Colonic mucosa (tissue), 4 donors: ENCODE data around the gene PTGER3. TPM values are rescaled to one million over a fixed set of nuclear protein-coding genes. Genes with fewer than 3 reads are reported as not detected.

Source experiments
- DNase-seq: peaks from one replicate; pipeline ENCODE4 v3.0.0-alpha.2; 2020
- H3K27ac ChIP-seq: fragments of 200-600 bp; one replicate; pipeline ENCODE4 v1.8.0; 2021
- H3K27me3 ChIP-seq: fragments of 200-600 bp; one replicate; pipeline ENCODE4 v1.8.0; 2021
- H3K36me3 ChIP-seq: fragments of 200-600 bp; one replicate; pipeline ENCODE4 v1.8.0; 2021
- H3K4me1 ChIP-seq: fragments of 200-600 bp; one replicate; pipeline ENCODE4 v1.8.0; 2021; ENCODE audit warnings: mild to moderate bottlenecking
- H3K4me3 ChIP-seq: fragments of 200-600 bp; one replicate; pipeline ENCODE4 v1.8.0; 2021
- H3K9ac ChIP-seq, 2 donors: one replicate each; pipeline ENCODE4 v1.7.0; 2013; ENCODE audit warnings: control low read depth in 2 of 2, low read depth in 2 of 2, low read length in 2 of 2
- H3K9me3 ChIP-seq: fragments of 200-600 bp; one replicate; pipeline ENCODE4 v1.8.0; 2021
- intact Hi-C: fragments of 100-400 bp; cut with DNase I; formaldehyde crosslinking; loops from one replicate; pipeline ENCODE4 v1.14.1; 2022
- total RNA-seq, 2 donors: library from RNA; stranded (reverse); fragmentation: NEBNext Ultra II Directional in 1 of 2; extraction: Animal tissue kit (Norgen Biotek cat#: 25700) in 1 of 2; gene quantifications; one replicate each; pipeline ENCODE4 v1.2.1, GENCODE V29; 2021
- TF ChIP-seq, protein P1 (sequence below): fragments of 200-600 bp; IDR thresholded peaks from one replicate; pipeline ENCODE4 v1.8.0; 2022; ENCODE audit warnings: antibody characterized with exemption, mild to moderate bottlenecking
- donor health status: healthy.
- donor health status: DM: no; HTN: no; CAD: no.
- donor health status: DM: no; HTN: no; CAD: no.

Gene PTGER3
- total RNA-seq, 2 donors from 2014 or later = 1.2 to 3.7 TPM

DNA sequence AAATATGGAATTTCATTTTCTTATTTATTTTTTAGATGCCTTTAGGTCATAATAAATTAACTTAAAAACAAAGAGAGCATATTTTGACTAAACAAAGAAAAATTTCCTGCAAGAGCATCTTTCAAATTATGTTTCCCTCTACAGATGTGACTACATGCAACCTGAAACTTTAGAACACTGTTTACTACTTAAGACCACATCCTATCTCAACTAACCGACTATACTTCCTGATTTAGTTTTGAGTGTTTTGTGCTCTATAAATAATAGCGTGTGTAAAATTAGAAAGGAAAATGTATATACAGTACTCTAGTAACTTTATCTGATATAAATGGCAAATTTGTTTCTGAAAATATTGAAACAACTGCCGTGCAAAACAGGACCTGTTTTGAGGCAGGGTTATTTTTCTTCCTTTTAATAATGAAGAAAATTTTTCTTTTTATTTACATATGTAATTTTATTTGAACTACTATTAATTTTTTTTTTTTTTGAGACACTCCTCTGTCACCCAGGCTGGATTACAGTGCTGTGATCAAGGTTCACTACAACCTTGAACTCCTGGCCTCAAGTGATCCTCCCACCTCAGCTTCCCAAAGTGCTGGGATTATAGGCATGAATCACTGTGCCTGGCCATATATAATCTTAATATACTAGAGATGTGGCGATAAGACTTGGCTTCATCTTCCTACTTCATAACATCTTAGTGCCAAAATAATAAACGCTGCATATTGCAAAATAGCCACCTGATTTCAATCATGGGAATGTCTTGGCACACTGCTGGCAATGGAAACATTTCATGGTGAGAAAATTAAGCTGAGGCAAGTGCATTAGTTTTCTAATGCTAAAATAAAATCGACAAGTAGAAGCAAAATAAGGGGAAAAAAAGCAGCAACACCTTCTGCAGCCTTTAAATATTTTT, 21.0 kb upstream of the PTGER3 start:
- TF ChIP-seq, protein P1, sequence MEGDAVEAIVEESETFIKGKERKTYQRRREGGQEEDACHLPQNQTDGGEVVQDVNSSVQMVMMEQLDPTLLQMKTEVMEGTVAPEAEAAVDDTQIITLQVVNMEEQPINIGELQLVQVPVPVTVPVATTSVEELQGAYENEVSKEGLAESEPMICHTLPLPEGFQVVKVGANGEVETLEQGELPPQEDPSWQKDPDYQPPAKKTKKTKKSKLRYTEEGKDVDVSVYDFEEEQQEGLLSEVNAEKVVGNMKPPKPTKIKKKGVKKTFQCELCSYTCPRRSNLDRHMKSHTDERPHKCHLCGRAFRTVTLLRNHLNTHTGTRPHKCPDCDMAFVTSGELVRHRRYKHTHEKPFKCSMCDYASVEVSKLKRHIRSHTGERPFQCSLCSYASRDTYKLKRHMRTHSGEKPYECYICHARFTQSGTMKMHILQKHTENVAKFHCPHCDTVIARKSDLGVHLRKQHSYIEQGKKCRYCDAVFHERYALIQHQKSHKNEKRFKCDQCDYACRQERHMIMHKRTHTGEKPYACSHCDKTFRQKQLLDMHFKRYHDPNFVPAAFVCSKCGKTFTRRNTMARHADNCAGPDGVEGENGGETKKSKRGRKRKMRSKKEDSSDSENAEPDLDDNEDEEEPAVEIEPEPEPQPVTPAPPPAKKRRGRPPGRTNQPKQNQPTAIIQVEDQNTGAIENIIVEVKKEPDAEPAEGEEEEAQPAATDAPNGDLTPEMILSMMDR = no peak
- Histone ChIP-seq H3K27ac (no peak overlapping the region), H3K9ac (no peak overlapping the region), H3K4me3 (no peak overlapping the region), H3K9me3 (no peaks in the 10 kb centered on the region), H3K36me3 (peaks cover 34% of the 10 kb centered on the region), H3K27me3 (no peaks in the 10 kb centered on the region), H3K4me1 (peaks cover 4% of the 10 kb centered on the region)
- no peak for DNase-seq
- intact Hi-C loops = no loop called here

DNA sequence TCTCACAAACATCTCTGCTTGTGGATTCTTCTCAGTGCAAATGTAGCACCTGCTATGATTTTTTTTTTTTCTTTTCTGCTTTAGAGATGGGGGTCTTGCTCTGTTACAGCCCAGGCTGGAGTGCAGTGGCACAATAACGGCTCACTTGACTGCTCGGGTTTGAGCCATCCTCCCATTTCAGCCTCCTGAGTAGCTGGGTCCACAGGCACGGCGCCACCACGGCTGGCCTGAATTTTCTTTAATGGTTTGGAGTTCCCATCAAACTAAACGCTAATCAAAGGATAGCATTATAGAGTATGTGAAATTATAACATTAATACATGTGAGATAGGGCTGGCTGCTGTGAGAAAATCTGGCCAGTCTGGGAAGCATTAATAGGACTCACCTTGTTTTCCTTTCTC, 7.2 kb upstream of the PTGER3 start:
- TF ChIP-seq, protein P1 = no peak
- no peak overlapping the region for H3K27ac ChIP-seq
- H3K36me3 ChIP-seq = no peaks in the 10 kb centered on the region
- no peaks in the 10 kb centered on the region for H3K27me3 ChIP-seq
- H3K4me3 ChIP-seq = no peak overlapping the region
- no peaks in the 10 kb centered on the region for H3K4me1 ChIP-seq
- H3K9ac ChIP-seq = no peak overlapping the region
- intact Hi-C loops = no loop called here
- DNase-seq = no peak
- H3K9me3 ChIP-seq = no peaks in the 10 kb centered on the region

DNA sequence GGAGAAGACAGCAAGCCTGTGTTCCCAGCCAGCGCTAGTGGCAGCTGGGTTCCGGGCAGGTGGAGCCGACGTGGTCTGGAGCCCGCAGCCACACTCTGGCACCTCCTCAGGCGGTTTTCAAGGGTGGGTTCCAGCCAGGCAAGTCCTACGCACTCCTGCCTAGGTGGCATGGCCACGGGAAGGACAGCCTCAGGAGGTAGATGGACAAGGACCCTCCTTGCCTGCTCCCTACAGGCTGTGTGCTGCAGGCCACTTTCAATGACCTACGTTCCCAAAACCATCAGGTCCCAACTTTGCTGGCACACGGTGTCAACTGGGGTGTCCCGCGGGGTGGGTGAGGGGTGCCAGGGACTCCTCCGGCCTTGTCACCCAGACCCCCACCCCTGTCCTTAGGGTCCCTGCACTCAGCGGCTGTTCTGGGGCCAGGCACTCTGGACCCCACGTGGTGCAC, 6.7 kb upstream of the PTGER3 start:
- no peaks in the 10 kb centered on the region for H3K9me3 ChIP-seq
- no peaks in the 10 kb centered on the region for H3K27me3 ChIP-seq
- H3K4me3 ChIP-seq = no peak overlapping the region
- no peak overlapping the region for H3K9ac ChIP-seq
- TF ChIP-seq, protein P1 = no peak
- H3K27ac ChIP-seq = no peak overlapping the region
- no peak for DNase-seq
- no peaks in the 10 kb centered on the region for H3K4me1 ChIP-seq
- H3K36me3 ChIP-seq = no peaks in the 10 kb centered on the region
- intact Hi-C loops = no loop called here

DNA sequence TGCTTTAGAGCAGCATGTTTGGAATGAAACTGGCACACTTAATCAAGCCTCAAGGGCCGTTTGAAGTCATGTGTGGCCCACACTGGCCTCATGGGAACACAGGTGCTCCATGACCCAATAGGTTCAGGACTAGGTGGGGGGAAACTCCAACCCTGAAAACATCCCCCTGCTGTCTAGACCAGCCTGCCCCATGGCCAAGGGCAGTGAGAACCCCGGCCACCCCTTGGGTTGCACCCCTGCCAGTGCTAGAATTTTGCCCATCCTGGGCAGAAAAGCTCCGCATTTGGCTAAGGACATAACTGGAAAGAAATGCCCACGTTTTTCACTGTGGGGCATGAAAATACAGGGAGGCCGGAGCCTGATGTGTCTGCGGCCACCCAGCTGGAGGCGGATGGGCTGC, 6.1 kb upstream of the PTGER3 start:
- H3K27ac ChIP-seq = no peak overlapping the region
- no peak overlapping the region for H3K4me3 ChIP-seq
- TF ChIP-seq, protein P1 = no peak
- H3K9ac ChIP-seq = no peak overlapping the region
- no peaks in the 10 kb centered on the region for H3K4me1 ChIP-seq
- intact Hi-C loops = no loop called here
- no peaks in the 10 kb centered on the region for H3K9me3 ChIP-seq
- no peaks in the 10 kb centered on the region for H3K36me3 ChIP-seq
- H3K27me3 ChIP-seq = no peaks in the 10 kb centered on the region
- DNase-seq = no peak

DNA sequence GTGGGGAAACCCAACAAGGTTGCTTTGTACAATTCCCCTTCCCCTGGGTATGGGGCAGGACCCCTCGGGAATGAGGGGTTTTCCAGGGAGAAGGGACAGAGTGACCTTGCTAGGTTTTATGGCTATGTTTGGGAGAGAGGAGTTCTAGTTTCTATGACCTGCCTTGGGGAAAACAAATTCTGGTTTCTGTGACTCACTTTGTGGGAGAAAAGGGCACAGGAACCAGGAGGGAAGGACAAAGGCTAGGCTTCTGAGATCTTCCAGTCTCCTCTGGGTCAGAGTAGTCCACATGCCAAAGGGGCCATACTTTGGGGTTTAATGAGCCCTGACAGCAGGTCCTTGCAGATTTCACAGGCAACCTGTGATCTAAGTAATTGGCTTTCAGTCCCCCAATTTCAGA, 5.5 kb upstream of the PTGER3 start:
- Histone ChIP-seq H3K4me3 (no peak overlapping the region), H3K36me3 (no peaks in the 10 kb centered on the region), H3K9me3 (no peaks in the 10 kb centered on the region), H3K9ac (no peak overlapping the region), H3K27ac (no peak overlapping the region), H3K4me1 (no peaks in the 10 kb centered on the region), H3K27me3 (peaks cover under 1% of the 10 kb centered on the region)
- DNase-seq = no peak
- intact Hi-C loops = no loop called here
- TF ChIP-seq, protein P1 = no peak
